Measurements from ENCODE around the gene RILPL2.

GRCh38 chr12:123396954-123397353, 39.5 kb downstream of the RILPL2 start:
- no peak for TF ChIP-seq BRCA1 (CRISPR knock-in tag; IDR thresholded peaks at IDR 0.05)
- TF ChIP-seq NFYB (CRISPR knock-in tag; IDR thresholded peaks at IDR 0.05) = no peak
- no peak for TF ChIP-seq ZNF138 (CRISPR knock-in tag; IDR thresholded peaks at IDR 0.05; ENCODE audit: low read depth)
- no peak for TF ChIP-seq ZSCAN22 (CRISPR knock-in tag; IDR thresholded peaks at IDR 0.05)
- no peak for TF ChIP-seq ZZZ3 (CRISPR knock-in tag; IDR thresholded peaks at IDR 0.05; ENCODE audit: borderline replicate concordance)
- TF ChIP-seq KDM1A (CRISPR knock-in tag; IDR thresholded peaks at IDR 0.05) = no peak
- TF ChIP-seq TAF1 (CRISPR knock-in tag; IDR thresholded peaks at IDR 0.05) = no peak

Data from HepG2 (cell line).